Measurements from ENCODE around the gene NGF.

DNA sequence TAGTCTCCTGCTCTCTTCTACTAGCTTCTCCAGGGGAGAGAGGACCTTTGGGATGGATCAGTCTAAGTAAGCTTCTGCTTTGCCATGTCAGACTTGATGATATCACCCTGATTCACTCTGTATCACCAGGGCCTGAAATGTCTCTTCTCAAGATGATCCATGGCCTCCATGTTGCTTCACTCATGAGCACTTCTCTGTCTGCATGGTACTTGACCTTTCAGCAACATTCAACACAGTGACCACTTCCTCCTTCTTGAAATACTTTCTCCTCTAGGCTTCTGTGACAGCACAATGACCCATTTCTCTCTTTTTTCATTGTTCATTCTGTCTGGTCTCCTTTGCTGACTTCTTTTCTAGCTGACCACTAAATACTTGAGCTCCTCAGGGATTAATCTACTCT lies 35.3 kb upstream of the NGF start:
- TF ChIP-seq CTCF (IDR thresholded peaks at IDR 0.05) (no peak), POLR2AphosphoS5 (IDR thresholded peaks at IDR 0.05) (peak in 1 of 2 donors; percentile 29), POLR2A (IDR thresholded peaks at IDR 0.05) (no peak), EP300 (IDR thresholded peaks at IDR 0.05) (peak in 1 of 4 donors; percentile 22)
